B cell (primary cell): Measurements from ENCODE around the gene ZFYVE9. TPM values are rescaled to one million over a fixed set of nuclear protein-coding genes. Genes with fewer than 3 reads are reported as not detected.

Experiments
- ATAC-seq: fragments of 200-7000 bp; cut with Tn5 transposase; one replicate; pipeline ENCODE4 v1.10.0; 2021; ENCODE audit warnings: low read depth, mild to moderate bottlenecking, moderate number of reproducible peaks, moderate library complexity
- CTCF ChIA-PET: fragments of 350-600 bp; sonication (Branson Sonifier 250); formaldehyde crosslinking; loops from one replicate; lab custom pipeline; 2021; ENCODE audit warnings: antibody characterized with exemption, inconsistent platforms; lab: Charles Lee
- POLR2A ChIA-PET: fragments of 350-600 bp; sonication (Branson Sonifier 250); formaldehyde crosslinking; loops from one replicate; lab custom pipeline; 2021; ENCODE audit warnings: antibody characterized with exemption; lab: Charles Lee
- DNase-seq: peaks from one replicate; pipeline ENCODE4 v3.0.0; 2013
- H2AFZ ChIP-seq: 2 replicates; pipeline ENCODE4 v1.6.1; 2012; ENCODE audit warnings: mild to moderate bottlenecking, low read depth, low read length; ENCODE audit not compliant: insufficient read depth, poor library complexity, severe bottlenecking
- H3K27ac ChIP-seq, 2 donors: 1 replicate in 1 of 2; 2 replicates in 1 of 2; pipeline ENCODE4 v1.5.1; 2012 to 2013; ENCODE audit warnings: low read length in 2 of 2, mild to moderate bottlenecking in 2 of 2, moderate library complexity in 1 of 2
- H3K27me3 ChIP-seq, 4 experiments: fragments of 200-600 bp in 1 of 4; sonication (generic) in 1 of 4; replicated peaks in 1 of 4; 1 replicate in 2 of 4; 2 replicates in 2 of 4; pipeline versions ENCODE4 v1.6.1 to v1.7.0; 2013 to 2016; ENCODE audit warnings: low read length in 3 of 4, mild to moderate bottlenecking in 2 of 4, mixed read lengths in 1 of 4, moderate library complexity in 1 of 4; ENCODE audit not compliant: insufficient read depth in 4 of 4, control insufficient read depth in 3 of 4; ENCODE audit errors: control extremely low read depth in 1 of 4
- H3K36me3 ChIP-seq, 2 experiments: replicated peaks in 1 of 2; 1 replicate in 1 of 2; 2 replicates in 1 of 2; pipeline versions ENCODE4 v1.6.1 to v1.7.1; 2013; ENCODE audit warnings: low read length in 1 of 2; ENCODE audit not compliant: insufficient read depth in 2 of 2, control insufficient read depth in 1 of 2; ENCODE audit errors: control extremely low read depth in 1 of 2, extremely low read depth in 1 of 2
- H3K4me1 ChIP-seq, 2 donors: fragments of 200-600 bp in 1 of 2; sonication (generic) in 1 of 2; 1 replicate in 1 of 2; 2 replicates in 1 of 2; pipeline versions ENCODE4 v1.5.1 to v1.6.1; 2013 to 2017; ENCODE audit warnings: low read length in 2 of 2; ENCODE audit not compliant: control insufficient read depth in 2 of 2, insufficient read depth in 2 of 2
- H3K4me2 ChIP-seq: replicated peaks from 2 replicates; pipeline ENCODE3; 2012; ENCODE audit warnings: mild to moderate bottlenecking, low read depth, low read length; ENCODE audit not compliant: poor library complexity, severe bottlenecking
- H3K4me3 ChIP-seq, 5 experiments: fragments of 200-600 bp in 1 of 5; sonication (generic) in 1 of 5; 1 replicate in 3 of 5; 2 replicates in 2 of 5; pipeline versions ENCODE4 v1.5.1 to v1.7.0; 2011 to 2016; ENCODE audit warnings: low read length in 4 of 5, mild to moderate bottlenecking in 4 of 5, low read depth in 2 of 5, control low read depth in 1 of 5, moderate library complexity in 1 of 5; ENCODE audit not compliant: insufficient read depth in 1 of 5; ENCODE audit errors: control extremely low read depth in 1 of 5, extremely low read depth in 1 of 5
- H3K79me2 ChIP-seq: fragments of 200-600 bp; sonication (generic); one replicate; pipeline ENCODE4 v1.6.0; 2016; ENCODE audit warnings: low read length; ENCODE audit not compliant: control insufficient read depth, insufficient read depth
- H3K9ac ChIP-seq: fragments of 200-600 bp; sonication (generic); 2 replicates; pipeline ENCODE4 v1.6.1; 2017; ENCODE audit warnings: mild to moderate bottlenecking, low read length, moderate library complexity
- H3K9me3 ChIP-seq, 3 donors: one replicate each; pipeline versions ENCODE4 v1.6.1 to v1.7.1; 2013; ENCODE audit warnings: low read length in 2 of 3; ENCODE audit not compliant: control insufficient read depth in 2 of 3, insufficient read depth in 1 of 3; ENCODE audit errors: control extremely low read depth in 1 of 3
- H4K20me1 ChIP-seq: 2 replicates; pipeline ENCODE4 v1.6.0; 2012; ENCODE audit warnings: mild to moderate bottlenecking, low read length; ENCODE audit not compliant: insufficient read depth, control insufficient read depth, poor library complexity, severe bottlenecking
- H3K27ac Mint-ChIP-seq: one replicate; pipeline ENCODE4 v1.8.0; 2021; ENCODE audit warnings: mixed read lengths
- H3K27me3 Mint-ChIP-seq: one replicate; pipeline ENCODE4 v1.8.0; 2021; ENCODE audit warnings: mixed read lengths
- H3K4me1 Mint-ChIP-seq: one replicate; pipeline ENCODE4 v1.8.0; 2021; ENCODE audit warnings: mixed read lengths
- H3K4me3 Mint-ChIP-seq: one replicate; pipeline ENCODE4 v1.8.0; 2021; ENCODE audit warnings: mixed read lengths
- H3K9me3 Mint-ChIP-seq: one replicate; pipeline ENCODE4 v1.8.0; 2022; ENCODE audit warnings: mixed read lengths; ENCODE audit not compliant: insufficient read depth
- EZH2 ChIP-seq: IDR thresholded peaks from 2 replicates; pipeline ENCODE4 v1.6.1; 2012; ENCODE audit warnings: borderline replicate concordance, low read depth, mild to moderate bottlenecking, moderate library complexity, low read length; ENCODE audit not compliant: insufficient read depth, poor library complexity, severe bottlenecking
- WGBS: methylation state at CpG from one replicate; pipeline ENCODE4 v1.1.5; 2013; ENCODE audit warnings: missing lambda C conversion rate; ENCODE audit not compliant: insufficient coverage; 5-methylcytosine and 5-hydroxymethylcytosine counted together
- intact Hi-C: fragments of 100-400 bp; cut with micrococcal nuclease; formaldehyde crosslinking; loops from one replicate; pipeline ENCODE4 v1.10.0; 2022
- polyA plus RNA-seq: library from polyadenylated mRNA; depleted of rRNA; stranded (reverse); fragments of >200 nt; gene quantifications from 2 replicates; pipeline ENCODE4 v1.2.3, GENCODE V29; 2012
- total RNA-seq, 2 donors: library from RNA; stranded (reverse); fragments of 120-200 nt in 1 of 2; gene quantifications; 1 replicate in 1 of 2; 2 replicates in 1 of 2; pipeline versions ENCODE4 v1.2.3 to v1.2.4, GENCODE V29; 2013 to 2022
- TF ChIP-seq, protein P1 (sequence below): fragments of 200-600 bp; IDR thresholded peaks from one replicate; pipeline ENCODE4 v1.8.0; 2022; ENCODE audit warnings: antibody characterized with exemption, mild to moderate bottlenecking

The ZFYVE9 gene
- total and polyA plus RNA-seq, 2 donors (not counting 1 experiment from before 2014, with no cell fraction given) = 0.16 to 3.3 TPM

DNA sequence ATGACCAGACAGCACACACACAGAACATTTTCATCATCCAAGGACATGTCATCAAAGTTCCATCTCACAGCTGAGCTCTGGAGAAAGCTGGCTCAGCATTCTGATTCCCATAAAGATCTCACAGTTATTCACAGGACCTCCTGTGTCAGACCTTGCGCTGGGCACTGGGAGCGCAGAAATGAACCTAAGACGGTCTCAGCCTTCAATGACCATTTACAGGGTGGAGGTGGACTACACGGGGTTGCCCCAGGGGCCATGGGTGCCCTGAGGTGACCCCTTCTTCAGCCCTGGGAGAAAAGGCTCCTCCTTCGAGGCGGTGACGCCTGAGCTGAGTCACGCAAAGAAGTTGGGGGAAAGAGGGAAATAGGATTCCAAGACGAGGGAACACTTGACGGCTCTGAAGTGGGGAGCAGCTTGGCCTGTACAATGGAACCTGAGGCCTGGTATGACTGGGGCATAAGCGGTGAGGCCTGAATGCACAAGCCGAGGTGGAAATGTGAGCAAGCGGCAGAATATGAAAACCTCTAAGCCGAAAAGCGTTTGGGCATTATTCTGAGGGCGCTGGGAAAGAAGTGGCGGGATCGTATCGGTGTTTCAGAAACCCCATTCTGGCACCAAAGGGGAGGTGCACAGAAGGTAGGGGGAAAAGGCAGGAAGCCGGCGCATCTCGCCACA lies 223.3 kb downstream of the ZFYVE9 start:
- ChIA-PET POLR2A (interaction anchor here (1.5 kb wide), 1 partner anchor 39 kb away, joined by 10 read pairs; the partner anchor contains the start of genes ORC1 and PRPF38A), CTCF (interaction anchor here (2.0 to 2.6 kb wide), 2 partner anchors 40 to 321 kb away, joined by 6 to 18 read pairs; partner anchors contain the start of genes ORC1 and PRPF38A)
- no peak for TF ChIP-seq EZH2
- TF ChIP-seq, protein P1, sequence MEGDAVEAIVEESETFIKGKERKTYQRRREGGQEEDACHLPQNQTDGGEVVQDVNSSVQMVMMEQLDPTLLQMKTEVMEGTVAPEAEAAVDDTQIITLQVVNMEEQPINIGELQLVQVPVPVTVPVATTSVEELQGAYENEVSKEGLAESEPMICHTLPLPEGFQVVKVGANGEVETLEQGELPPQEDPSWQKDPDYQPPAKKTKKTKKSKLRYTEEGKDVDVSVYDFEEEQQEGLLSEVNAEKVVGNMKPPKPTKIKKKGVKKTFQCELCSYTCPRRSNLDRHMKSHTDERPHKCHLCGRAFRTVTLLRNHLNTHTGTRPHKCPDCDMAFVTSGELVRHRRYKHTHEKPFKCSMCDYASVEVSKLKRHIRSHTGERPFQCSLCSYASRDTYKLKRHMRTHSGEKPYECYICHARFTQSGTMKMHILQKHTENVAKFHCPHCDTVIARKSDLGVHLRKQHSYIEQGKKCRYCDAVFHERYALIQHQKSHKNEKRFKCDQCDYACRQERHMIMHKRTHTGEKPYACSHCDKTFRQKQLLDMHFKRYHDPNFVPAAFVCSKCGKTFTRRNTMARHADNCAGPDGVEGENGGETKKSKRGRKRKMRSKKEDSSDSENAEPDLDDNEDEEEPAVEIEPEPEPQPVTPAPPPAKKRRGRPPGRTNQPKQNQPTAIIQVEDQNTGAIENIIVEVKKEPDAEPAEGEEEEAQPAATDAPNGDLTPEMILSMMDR = no peak
- ATAC-seq (no peak), DNase-seq (no peak)
- Mint-ChIP-seq H3K27ac (peak overlapping the region; percentile 93), H3K9me3 (no peaks in the 10 kb centered on the region), H3K4me3 (peak overlapping the region; percentile 96), H3K4me1 (peaks cover 34% of the 10 kb centered on the region), H3K27me3 (peaks cover 4% of the 10 kb centered on the region)
- Histone ChIP-seq H3K36me3 (peaks cover 2 to 31% of the 10 kb centered on the region in 2 experiments), H3K4me3 (peak overlapping the region; percentile 73 to 88 (median 79)), H3K9ac (peak overlapping the region; percentile 91), H3K27ac (peak overlapping the region; percentile 71 to 90), H3K27me3 (no peaks in the 10 kb centered on the region), H2AFZ (peak overlapping the region; percentile 92), H3K4me1 (peaks cover 18 to 20% of the 10 kb centered on the region in 2 donors), H3K79me2 (peaks cover 26% of the 10 kb centered on the region), H3K4me2 (peak overlapping the region; percentile 86), H3K9me3 (no peaks in the 10 kb centered on the region), H4K20me1 (peaks cover 24% of the 10 kb centered on the region)
- intact Hi-C loops = loop anchor here (5.0 to 10.0 kb wide), 7 partner anchors 337 to 1580 kb away; partner anchors contain the start of genes IFT25, LRP8, LRRC42 and ZYG11A
- 16% methylated on average over 22 of the region's 22 CpGs for WGBS
